NT2/D1 (cell line): ENCODE measurements around the gene PRKCB.

Source experiments
- DNase-seq: peaks from one replicate; pipeline ENCODE4 v3.0.0-alpha.2; 2011; ENCODE audit warnings: low read depth, low spot score
- H3K27me3 ChIP-seq: 2 replicates; pipeline ENCODE4 v1.6.0; 2011; ENCODE audit warnings: mild to moderate bottlenecking; ENCODE audit not compliant: insufficient read length, insufficient read depth
- H3K36me3 ChIP-seq: 2 replicates; pipeline ENCODE4 v1.6.1; 2011; ENCODE audit warnings: mild to moderate bottlenecking, low read length, mixed read lengths; ENCODE audit not compliant: insufficient read depth, insufficient read length
- H3K4me1 ChIP-seq: 2 replicates; pipeline ENCODE4 v1.5.1; 2011; ENCODE audit not compliant: insufficient read depth, insufficient read length
- H3K4me3 ChIP-seq: 2 replicates; pipeline ENCODE4 v1.5.1; 2011; ENCODE audit warnings: low read depth; ENCODE audit not compliant: insufficient read length
- H3K9ac ChIP-seq: 2 replicates; pipeline ENCODE4 v1.6.0; 2011; ENCODE audit warnings: low read depth; ENCODE audit not compliant: insufficient read length
- H3K9me3 ChIP-seq: 2 replicates; pipeline ENCODE4 v1.5.1; 2011; ENCODE audit warnings: mild to moderate bottlenecking, low read length; ENCODE audit not compliant: insufficient read depth
- SUZ12 ChIP-seq: IDR thresholded peaks from 2 replicates; pipeline ENCODE4 v1.6.1; 2011; ENCODE audit not compliant: insufficient read length, insufficient read depth; ENCODE audit errors: extremely low read depth
- YY1 ChIP-seq: IDR thresholded peaks from 2 replicates; pipeline ENCODE4 v1.6.1; 2011; ENCODE audit not compliant: insufficient read length, insufficient read depth
- ZNF274 ChIP-seq: IDR thresholded peaks from 2 replicates; pipeline ENCODE4 v1.6.1; 2011; ENCODE audit warnings: mild to moderate bottlenecking, low read depth, low read length

The PRKCB gene

GRCh38 chr16:24138575-24138974 lies 302.8 kb downstream of the PRKCB start:
- TF ChIP-seq ZNF274, result no peak
- no peak for TF ChIP-seq YY1
- TF ChIP-seq SUZ12, result no peak

GRCh38 chr16:24139282-24139681 lies 303.5 kb downstream of the PRKCB start:
- Histone ChIP-seq H3K9ac (no peak overlapping the region), H3K9me3 (peaks cover 7% of the 10 kb centered on the region; the same call in 1 of the 2 replicates), H3K27me3 (no peaks in the 10 kb centered on the region), H3K4me3 (no peak overlapping the region), H3K4me1 (peaks cover 4% of the 10 kb centered on the region), H3K36me3 (no peaks in the 10 kb centered on the region)
- DNase-seq, result peak; percentile 78
- TF ChIP-seq ZNF274 (no peak), SUZ12 (no peak), YY1 (no peak)

More at GRCh38 chr16:24138575-24138974, 302.8 kb downstream of the PRKCB start:
- Histone ChIP-seq H3K9ac (no peak overlapping the region), H3K36me3 (no peaks in the 10 kb centered on the region), H3K4me3 (no peak overlapping the region), H3K27me3 (no peaks in the 10 kb centered on the region), H3K9me3 (peaks cover 7% of the 10 kb centered on the region; the same call in 1 of the 2 replicates), H3K4me1 (peaks cover 4% of the 10 kb centered on the region)
- DNase-seq, result no peak

- TF ChIP-seq YY1, result no peak
- TF ChIP-seq SUZ12, result no peak
- TF ChIP-seq ZNF274, result no peak
- no peak for DNase-seq
- Histone ChIP-seq H3K36me3 (no peaks in the 10 kb centered on the region), H3K9ac (no peak overlapping the region), H3K9me3 (peaks cover 7% of the 10 kb centered on the region; the same call in 1 of the 2 replicates), H3K27me3 (no peaks in the 10 kb centered on the region), H3K4me1 (peaks cover 4% of the 10 kb centered on the region), H3K4me3 (no peak overlapping the region)
Observed at GRCh38 chr16:24140730-24141129, 304.9 kb downstream of the PRKCB start.

GRCh38 chr16:24141466-24141865 lies 305.7 kb downstream of the PRKCB start:
- no peak for DNase-seq
- H3K36me3 ChIP-seq, result no peaks in the 10 kb centered on the region
- TF ChIP-seq YY1 (no peak), ZNF274 (no peak), SUZ12 (no peak)

GRCh38 chr16:24141917-24142316 lies 306.1 kb downstream of the PRKCB start:
- Histone ChIP-seq H3K9me3 (peaks cover 7% of the 10 kb centered on the region; the same call in 1 of the 2 replicates), H3K9ac (no peak overlapping the region), H3K27me3 (no peaks in the 10 kb centered on the region), H3K4me1 (peaks cover 4% of the 10 kb centered on the region), H3K4me3 (no peak overlapping the region), H3K36me3 (no peaks in the 10 kb centered on the region)
- DNase-seq, result no peak
- TF ChIP-seq YY1 (no peak), SUZ12 (no peak), ZNF274 (no peak)

More at GRCh38 chr16:24141466-24141865, 305.7 kb downstream of the PRKCB start:
- Histone ChIP-seq H3K27me3 (no peaks in the 10 kb centered on the region), H3K9ac (no peak overlapping the region), H3K9me3 (peaks cover 7% of the 10 kb centered on the region; the same call in 1 of the 2 replicates), H3K4me1 (peaks cover 4% of the 10 kb centered on the region), H3K4me3 (no peak overlapping the region)

GRCh38 chr16:24145927-24146326 lies 310.1 kb downstream of the PRKCB start:
- no peak for TF ChIP-seq ZNF274
- TF ChIP-seq YY1, result no peak
- no peak for TF ChIP-seq SUZ12
- Histone ChIP-seq H3K4me3 (no peak overlapping the region), H3K36me3 (no peaks in the 10 kb centered on the region), H3K9ac (no peak overlapping the region), H3K4me1 (no peaks in the 10 kb centered on the region), H3K9me3 (no peaks in the 10 kb centered on the region), H3K27me3 (no peaks in the 10 kb centered on the region)
- no peak for DNase-seq

- H3K27me3 ChIP-seq, result no peaks in the 10 kb centered on the region
- TF ChIP-seq YY1 (no peak), ZNF274 (no peak), SUZ12 (no peak)
- H3K9ac ChIP-seq, result no peak overlapping the region
- H3K36me3 ChIP-seq, result no peaks in the 10 kb centered on the region
- no peak for DNase-seq
- H3K9me3 ChIP-seq, result no peaks in the 10 kb centered on the region
- H3K4me3 ChIP-seq, result no peak overlapping the region
- H3K4me1 ChIP-seq, result no peaks in the 10 kb centered on the region
Observed at GRCh38 chr16:24146518-24146917, 310.7 kb downstream of the PRKCB start.

GRCh38 chr16:24149102-24149501 lies 313.3 kb downstream of the PRKCB start:
- H3K4me3 ChIP-seq, result no peak overlapping the region
- DNase-seq, result no peak
- TF ChIP-seq YY1 (no peak), SUZ12 (no peak), ZNF274 (no peak)
- no peak overlapping the region for H3K9ac ChIP-seq
- H3K36me3 ChIP-seq, result no peaks in the 10 kb centered on the region
- no peaks in the 10 kb centered on the region for H3K4me1 ChIP-seq
- no peaks in the 10 kb centered on the region; the same call in 1 of the 2 replicates for H3K9me3 ChIP-seq
- H3K27me3 ChIP-seq, result no peaks in the 10 kb centered on the region
